IPS-NIHi11 (cell line): ENCODE data around the gene KANK4.

Experiments
- DNase-seq: peaks from one replicate; pipeline ENCODE4 v3.0.0; 2012; ENCODE audit warnings: mixed read lengths, low spot score

Gene KANK4

DNA sequence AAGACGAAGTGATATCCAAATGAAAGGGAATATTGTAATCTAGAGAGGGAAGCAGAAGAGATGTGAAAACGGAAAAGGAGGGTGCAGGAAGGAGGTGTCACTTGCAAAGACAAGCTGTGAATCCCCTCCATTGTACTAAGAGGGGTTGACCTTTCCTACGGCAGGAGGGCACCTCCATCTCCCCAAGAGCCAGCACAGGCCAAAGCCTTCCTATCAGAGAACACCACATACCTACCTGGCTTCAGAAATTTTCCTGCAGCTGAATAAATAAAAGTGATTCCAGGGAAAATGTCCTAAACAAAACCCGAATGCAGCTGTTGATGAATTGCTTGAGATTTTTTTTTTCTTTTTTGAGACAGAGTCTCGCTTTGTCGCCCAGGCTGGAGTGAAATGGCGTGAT, 14.3 kb downstream of the KANK4 start:
- no peak for DNase-seq

DNA sequence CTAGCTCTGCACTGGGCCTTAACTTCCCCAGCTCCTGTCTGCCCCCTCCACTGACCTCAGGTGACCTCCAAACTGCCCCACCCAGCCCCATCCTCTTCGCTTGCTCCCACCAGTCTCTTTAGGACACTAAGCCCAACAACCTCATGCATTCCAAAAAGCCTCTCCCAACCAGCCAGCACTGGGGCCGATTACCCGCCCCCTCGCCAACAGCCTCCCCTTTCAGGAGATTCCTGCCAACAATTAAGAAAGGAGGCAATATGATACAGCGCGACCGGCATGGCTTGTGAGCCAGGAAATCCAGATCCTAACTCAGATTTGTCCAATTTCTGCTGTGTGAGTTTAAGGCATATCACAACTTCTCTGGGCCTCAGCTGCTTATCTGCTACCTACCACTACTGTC, 14.7 kb downstream of the KANK4 start:
- DNase-seq, result no peak

DNA sequence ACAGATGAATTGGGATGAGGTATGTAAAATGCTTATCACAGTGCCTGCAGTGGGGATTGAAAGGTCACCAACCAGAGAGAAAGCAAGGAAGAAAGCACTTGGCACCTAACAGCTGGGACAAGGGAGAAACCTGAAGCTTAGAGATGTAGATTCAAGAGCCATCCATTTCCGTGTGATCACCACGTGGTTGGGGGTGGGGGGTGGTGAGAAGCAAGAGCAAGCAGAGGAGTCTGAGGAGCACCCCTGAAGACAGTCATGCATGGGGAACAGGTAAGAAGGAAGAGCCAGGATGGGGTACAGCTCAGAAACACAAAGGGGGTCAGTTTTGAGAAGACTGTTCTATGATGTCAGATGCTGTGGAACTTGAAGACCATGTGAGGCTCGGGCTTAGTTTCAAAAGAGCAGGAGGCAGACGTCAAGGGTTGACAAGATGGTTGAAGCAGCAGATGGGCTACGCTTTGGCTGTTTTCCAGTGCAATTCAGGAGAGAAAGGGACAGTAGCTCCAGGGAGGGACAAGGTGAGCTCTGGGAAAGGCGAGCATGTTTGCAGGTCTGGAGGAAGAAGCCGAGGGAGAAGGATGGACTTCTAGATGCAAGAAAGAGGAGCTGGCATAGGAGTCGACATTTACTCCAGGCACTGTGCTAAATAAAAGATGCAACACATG, 17.4 kb downstream of the KANK4 start:
- no peak for DNase-seq

DNA sequence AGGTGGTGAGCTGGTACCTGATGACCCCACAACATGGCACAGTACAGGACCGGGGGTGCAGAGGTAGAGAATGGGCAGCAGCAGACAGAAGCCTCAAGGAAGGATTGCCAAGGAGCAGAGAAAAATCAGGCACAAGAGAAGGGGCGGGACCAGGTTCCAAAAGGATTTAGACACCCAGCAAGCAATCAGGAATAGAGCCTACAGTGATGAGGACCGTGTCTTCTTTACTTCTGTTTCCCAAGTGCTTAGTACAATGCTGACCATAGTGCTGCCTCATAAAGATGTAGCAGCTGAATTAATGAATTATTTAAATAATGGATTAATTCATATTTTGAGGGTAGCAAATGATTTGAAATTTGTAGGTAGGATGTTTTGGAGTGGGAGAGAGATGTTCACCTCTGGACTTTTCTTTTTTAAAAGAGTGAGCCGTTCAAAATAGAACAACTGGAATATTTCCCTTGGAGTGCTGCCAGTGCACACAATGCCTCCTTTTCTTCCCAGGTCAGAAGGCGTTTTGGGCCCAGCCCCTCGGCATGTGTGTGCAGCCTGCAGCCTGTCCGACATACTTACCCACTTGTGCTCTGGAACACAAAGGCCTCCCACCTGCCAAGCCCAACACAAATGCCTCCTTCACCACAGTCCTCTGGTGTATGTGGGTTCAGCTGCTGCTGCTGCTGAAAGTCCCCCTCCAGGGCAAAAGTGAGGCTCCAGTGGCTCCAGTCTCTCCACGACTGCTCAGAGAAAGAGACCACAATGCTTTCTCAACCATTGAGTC, 19.6 kb downstream of the KANK4 start:
- no peak for DNase-seq

DNA sequence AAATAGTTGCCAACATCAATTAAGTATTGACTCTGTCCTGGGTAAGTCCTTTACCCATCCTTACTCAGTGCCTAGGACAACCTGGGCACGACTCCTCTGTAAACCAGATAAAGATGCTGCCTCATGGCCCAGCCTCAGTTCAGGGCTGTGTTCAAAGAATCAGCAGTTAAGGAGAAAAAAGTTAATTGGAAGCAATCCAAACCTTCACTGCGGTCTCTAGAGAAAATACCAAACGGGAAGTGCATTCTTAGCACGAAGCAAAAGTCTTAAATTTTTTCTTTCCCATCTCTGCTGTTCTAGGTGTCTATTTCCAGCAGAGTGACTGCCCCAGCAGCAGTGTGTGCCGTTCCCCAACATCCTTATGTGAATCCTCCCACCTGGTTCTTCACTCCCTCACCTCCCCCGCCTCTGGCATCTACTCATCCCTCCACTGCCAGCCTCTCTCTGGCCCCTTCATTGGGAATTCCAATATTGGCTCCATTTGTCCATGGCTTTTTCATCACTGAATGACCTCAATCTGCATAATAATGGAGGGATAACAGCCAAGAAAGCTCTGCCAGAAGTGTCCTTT, 23.2 kb downstream of the KANK4 start:
- no peak for DNase-seq

DNA sequence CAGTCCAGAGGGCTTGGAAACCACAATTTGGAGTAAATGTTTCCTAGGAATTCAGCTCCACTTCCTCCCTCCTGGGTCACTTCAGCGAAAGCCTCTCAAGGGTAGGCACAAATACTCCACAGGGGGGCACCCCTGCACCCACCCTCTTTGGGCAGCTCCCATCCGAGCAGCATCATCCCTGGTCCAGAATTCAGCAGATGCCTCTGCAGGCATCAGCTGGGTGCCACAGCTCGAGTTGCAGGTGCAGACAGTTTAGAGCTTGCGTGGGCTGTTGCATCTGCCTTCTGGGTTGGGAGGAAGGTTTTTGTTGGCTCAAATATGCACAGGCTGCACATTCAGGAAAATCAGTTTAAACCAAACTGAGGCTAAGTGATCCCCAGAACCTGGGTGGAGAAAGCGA, 25.0 kb downstream of the KANK4 start:
- no peak for DNase-seq

DNA sequence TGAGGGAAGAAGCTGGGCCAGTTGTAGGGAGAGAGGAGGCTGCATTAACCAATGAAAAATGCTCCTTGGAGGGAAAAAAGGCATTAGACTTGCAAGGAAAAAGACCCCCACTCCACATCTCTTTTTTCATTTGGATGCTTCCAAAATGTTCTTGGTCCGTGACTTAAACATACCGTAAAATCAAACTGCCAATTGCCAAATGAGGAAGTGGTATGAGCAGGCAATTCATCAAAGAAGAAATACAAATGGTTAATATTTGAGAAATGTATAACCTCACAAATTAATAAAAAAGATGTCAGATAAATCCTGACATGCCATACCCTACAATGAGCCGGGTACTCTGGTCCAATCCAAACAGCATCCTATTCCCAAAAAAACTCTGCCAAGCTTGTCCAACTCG, 30.6 kb downstream of the KANK4 start:
- no peak for DNase-seq

DNA sequence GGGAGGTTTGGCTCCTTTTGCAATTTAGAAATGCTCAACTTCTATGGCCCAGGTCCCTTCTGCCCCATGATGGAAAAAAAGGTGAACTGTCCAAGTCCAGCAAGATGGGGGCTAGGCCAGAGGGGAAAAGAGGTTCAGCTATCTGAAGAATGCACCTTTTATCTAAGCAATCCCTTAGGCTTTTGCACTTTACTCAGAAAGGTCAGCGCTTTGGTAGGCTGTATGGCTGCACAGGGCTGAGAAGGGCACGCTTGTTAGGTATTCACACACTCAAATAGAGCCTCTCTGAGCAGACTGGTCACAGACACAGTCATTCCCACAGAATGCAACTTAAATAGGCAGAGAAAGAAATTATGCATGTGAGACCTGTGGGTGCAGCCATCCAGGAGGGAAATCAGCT, 31.0 kb downstream of the KANK4 start:
- no peak for DNase-seq

DNA sequence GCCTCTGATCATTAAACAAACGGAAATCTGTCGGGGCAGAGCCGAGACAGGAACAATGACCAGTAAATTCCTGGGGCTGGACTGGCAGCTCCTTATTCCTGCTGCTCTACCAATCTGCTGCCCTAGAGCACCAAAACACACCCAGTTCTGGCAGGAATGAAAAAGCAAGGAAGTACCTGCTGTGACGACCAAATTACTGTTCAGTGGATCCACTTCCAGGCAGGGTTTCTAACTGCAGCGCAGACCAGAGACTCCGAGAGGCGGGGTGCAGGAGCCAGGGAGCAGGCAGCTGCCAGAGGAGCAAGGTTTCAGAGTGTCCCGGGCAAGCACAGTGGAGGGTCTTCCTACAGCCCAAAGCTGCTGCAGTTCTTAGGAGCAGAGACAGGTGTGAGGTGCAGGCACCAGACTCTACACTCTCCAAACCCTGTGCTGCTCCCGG, 32.4 kb downstream of the KANK4 start:
- DNase-seq, result peak; percentile 66

DNA sequence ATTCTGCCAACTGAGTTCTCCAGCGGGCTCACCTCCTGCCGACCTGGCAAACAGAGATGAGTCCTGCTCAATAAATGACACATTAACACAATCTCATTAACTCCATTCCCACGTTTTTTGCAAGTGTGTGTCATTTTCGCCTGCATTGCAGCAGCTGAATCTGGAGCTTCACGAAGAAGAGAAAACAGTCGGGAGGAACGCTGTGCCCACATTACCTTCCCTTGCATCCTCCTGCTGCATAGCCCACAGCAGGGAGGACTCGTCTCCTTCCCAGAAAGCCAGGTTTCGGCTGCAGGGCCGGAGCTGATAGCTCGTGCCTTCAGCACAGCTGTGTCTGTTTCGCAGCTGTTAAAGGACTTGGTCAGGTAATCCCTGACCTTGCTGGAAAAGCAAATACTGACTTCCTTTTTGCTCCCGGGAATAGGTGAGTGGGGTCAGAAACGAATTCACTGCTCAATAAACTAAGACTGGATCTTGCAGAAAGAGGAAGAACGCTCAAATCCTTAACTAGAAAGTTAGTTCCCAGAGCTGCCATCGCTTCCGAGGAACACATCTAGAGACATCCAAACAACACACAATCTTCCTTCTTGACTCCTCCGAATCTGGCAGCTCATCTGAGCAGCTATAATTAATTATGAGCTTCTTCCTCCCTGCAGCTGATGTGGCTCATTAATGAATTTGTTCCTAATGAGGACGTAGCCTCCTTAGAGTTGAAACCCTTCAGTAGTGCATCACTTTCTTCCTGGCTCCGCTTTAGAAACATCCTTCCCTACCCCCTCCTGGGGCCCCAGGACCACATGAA, 33.0 kb downstream of the KANK4 start:
- no peak for DNase-seq

DNA sequence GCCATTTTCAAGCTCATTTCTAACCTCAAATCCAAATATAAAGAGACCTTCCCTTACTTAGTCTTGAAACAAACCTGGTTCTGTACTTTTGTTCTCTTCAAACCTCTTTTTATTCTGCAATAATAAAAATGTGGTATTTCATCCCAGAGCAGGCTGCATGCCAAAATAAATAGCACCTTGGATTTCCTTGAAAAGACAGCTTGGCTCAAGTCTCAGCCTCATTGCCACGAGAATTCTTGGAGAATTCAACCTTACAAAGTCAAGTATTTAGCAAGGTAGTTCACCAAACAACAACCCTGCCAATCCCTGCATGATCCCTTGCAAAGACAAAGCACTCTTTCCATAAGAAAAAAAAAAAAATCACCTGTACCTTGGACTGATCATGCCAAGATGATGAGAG, 33.8 kb downstream of the KANK4 start:
- DNase-seq, result no peak

DNA sequence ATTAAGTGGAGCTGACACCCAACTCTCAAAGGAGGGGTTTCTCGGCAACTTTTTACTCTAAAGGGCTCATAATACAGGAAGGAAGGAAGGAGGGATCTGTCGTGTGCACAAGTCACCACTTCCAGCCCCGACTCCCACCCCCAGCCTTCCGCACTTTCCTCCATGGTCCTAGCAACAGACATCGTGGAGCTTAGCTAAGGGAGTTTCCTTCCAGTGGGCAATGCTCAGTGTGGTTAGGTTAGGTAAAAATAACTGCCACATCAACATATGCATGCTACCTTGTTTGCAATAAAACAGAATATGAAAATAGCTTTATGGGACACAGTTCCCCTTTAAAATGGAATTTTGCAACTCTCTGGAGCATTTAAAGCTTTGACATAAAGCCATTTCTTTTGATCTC, 35.2 kb downstream of the KANK4 start:
- no peak for DNase-seq

DNA sequence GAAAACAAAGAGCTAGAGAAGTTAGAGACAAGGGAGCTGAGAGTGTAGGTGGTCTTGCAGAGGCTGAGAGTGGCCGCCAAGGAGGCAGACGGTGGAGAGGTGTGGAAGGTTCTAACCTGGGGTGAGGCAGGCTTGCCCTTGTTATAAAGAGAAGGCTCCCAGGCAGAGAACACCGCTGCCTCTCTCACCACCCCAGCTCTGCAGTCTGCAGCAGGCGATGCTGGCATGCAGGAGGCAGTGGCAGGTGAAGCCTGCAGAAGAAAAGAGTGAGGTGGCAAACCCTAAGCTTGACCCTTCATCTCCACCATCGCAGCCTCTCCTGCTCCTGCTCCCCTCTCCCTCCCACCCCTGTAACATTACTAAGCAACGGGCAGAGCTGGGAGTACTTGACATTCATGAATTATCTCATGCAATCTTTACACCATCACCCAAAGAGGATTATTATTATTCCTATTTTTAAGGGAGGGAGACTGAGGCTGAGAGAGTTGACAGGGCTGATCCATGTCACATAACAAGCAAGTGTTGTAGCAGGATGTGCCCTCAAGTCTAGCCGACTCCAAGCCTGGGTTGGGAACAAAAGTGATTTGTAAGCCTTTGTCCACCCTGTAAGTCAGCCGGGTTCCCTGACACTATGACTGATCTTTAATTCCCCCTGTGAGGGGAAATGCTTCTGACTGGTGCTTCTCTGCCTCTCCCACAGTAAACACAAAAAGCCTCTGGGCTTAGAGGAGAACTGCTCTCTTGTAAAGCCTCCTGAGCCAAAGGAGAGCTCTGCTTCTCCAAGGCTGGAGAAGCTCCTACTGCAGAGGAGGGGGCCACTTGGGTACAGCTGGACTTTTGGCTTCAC, 36.1 kb downstream of the KANK4 start:
- no peak for DNase-seq

DNA sequence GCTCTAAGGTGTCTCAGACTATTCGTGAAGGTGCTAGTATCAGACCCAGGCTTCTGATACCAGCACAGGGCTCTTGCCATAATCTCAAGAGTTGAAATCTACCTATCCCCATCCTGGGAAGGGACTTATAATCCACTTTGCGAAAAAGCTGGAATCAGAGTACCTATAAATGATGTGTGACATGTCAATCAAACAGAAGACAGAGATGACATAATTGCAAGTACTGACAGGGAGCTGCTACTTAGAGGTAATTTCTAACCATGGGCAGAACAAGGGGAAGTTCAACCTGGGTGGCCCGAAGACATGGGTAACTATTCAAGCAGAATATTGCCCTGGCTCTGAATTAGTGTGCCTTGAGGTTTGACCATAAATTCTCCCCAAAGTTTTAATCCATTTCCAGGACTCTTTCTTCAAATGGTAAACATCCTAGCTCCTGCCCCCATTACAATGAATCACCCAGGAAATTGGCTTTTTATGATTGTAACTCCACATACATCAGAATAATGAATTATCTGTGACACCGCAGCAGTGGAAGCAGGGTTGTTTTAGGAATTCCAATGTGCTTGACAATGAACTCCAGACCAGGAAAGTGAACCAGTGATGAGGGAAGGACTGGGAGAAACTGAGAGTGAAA, 37.2 kb downstream of the KANK4 start:
- no peak for DNase-seq

DNA sequence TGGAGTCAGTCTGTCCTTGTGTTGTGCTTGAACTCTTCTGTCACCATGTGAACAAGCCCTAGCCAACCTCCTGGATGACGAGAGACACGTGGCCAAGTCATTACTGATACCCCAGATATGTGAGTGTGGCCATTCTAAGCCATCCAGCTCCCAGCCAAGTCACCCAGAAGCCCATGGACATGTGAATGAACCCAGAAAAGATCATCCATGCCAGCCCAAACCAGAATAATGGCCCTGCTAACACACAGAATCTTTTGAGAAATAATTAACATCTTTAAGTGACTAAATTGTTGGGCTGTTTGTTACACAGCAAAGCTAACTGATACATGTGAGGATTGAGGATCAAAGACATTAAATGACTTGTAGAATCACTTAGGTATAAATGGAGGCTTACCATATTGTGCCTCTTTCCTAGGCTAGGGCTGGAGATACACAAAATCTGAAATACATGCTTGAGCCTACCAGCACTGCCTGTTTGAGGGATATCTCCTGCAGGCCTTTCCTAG, 38.2 kb downstream of the KANK4 start:
- DNase-seq, result no peak

DNA sequence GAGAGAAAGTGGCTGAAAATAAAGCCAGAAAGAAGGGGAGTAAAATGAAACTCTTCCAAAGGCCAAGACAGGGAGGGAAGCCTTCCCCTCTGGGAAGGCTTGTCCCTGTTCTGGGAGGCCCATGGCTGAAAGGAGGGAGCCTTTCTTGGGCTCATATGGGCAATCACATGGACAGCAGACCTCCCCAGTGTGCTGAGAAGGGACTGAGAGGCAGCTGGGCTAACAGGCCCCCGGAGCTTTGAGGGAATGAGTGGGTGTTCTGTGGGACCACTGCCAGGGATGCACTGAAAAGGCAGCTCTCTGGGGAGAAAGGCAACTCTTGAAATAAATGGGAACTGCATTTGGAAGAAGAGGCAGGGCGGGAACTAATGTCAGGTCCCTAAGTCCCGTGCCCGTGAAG, 39.1 kb downstream of the KANK4 start:
- DNase-seq, result no peak

DNA sequence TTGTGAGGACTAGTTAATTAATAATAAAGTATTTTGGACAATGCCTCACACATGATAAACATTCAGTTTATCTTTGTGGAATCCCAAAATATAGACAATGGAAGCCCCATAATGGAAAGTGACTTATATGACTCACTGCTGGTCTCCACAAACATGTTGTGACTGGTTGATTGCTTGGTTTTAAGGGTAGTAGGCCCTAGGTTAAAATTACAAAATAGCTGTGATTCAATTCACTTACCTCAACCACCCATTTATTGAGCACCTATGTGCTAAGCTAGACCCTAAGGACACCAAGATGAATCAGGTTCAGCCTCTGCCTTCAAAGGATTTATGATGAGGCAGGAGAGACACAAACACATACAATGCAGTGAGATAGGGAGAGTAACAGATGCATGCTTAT, 42.4 kb downstream of the KANK4 start:
- DNase-seq, result no peak

DNA sequence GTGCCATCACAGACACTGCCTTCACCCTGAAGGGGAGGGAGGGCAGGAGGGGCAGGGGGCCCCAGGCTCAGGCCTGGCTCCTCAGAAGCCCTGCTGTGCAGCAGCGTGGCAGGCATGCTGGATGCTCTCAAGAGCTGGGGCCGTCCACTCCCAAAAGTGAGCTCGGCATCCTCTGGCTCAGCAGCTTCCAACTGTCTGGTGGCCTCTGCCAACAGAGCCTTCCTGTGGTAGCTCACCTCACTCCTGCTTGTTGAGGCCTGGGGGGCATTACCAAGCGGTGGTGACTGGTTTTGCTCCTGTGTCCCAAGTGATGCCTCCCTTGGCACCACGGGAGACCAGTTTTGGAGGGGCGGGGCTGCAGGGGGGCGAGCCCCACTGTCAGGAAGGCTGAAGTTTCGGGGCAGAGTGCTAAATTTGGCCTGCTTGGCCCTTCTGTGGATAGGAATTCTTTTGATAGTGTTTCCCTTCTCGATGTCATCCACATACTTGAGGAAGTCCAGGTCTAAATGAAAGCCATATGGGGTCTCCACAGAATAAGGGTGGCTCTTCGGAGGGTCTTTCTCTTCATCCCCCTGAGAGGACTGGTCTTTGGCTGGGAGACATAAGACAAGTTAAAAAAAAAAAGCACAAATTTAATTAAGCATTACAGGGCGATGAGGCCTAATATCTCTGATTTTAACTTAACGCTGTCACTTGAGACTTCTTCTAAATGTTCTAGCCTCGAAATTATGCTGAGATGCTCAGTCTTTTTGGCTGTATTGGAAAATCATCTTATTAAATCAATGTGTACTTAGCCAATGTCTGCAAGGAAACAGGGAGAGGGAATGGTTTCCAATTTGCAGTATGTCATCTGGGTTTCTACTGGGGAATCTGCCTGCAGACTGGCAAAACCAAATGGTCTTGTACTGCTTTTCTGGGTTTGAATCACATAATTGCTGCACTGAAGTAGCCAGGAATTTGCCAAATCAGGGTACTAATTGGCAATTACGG, 44.4 kb downstream of the KANK4 start:
- DNase-seq, result no peak

DNA sequence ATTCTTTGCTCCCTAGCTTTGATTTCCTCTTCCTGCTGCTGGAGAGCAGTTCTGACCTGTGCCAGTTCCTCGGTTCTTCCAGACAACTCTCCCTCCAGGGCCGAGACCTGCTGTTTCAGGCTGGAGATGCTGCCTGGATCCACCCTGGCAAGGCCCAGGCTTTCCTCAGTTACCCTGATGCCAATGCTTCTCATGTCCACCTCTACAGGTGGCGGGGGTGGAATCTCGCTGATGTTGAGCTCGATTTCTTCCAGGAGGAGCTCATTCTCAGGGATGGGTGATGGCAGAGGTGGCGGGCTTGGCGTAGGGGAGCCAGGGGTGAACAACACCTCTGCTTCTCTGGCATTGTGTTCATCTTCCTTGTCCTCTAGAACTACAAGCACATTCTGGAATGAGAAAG, 45.3 kb downstream of the KANK4 start:
- DNase-seq, result no peak
